Body of pancreas (tissue), 4 donors: ENCODE measurements around the gene SUGCT. TPM values are rescaled to one million over a fixed set of nuclear protein-coding genes. Genes with fewer than 3 reads are reported as not detected.

Source experiments
- ATAC-seq: fragments of 150-250 bp; one replicate; pipeline ENCODE4 v1.9.1; 2016
- DNase-seq, 4 donors: peaks; one replicate each; pipeline ENCODE4 v3.0.0-alpha.2; 2019
- H3K27ac ChIP-seq, 4 donors: fragments of 200-600 bp; sonication (generic); 1 replicate in 3 of 4; 2 replicates in 1 of 4; pipeline versions ENCODE4 v1.5.1 to v1.6.1; 2016 to 2019; ENCODE audit warnings: mild to moderate bottlenecking in 1 of 4, mixed read lengths in 1 of 4, moderate library complexity in 1 of 4
- H3K27me3 ChIP-seq, 2 donors: fragments of 200-600 bp; sonication (generic); one replicate each; pipeline ENCODE4 v1.6.0; 2016; ENCODE audit warnings: mild to moderate bottlenecking in 1 of 2
- H3K36me3 ChIP-seq, 2 donors: fragments of 200-600 bp; sonication (generic); replicated peaks in 1 of 2; 2 replicates each; pipeline ENCODE4 v1.5.1; 2016; ENCODE audit warnings: low read depth in 2 of 2; ENCODE audit not compliant: insufficient read depth in 1 of 2
- H3K4me1 ChIP-seq: fragments of 200-600 bp; sonication (generic); one replicate; pipeline ENCODE4 v1.6.0; 2016
- H3K4me3 ChIP-seq, 2 donors: fragments of 200-600 bp; sonication (generic); 1 replicate in 1 of 2; 2 replicates in 1 of 2; pipeline ENCODE4 v1.5.1; 2016 to 2019
- H3K9me3 ChIP-seq, 3 donors: fragments of 200-600 bp; sonication (generic); 1 replicate in 2 of 3; 2 replicates in 1 of 3; pipeline ENCODE4 v1.5.1; 2016
- CTCF ChIP-seq, 7 experiments: fragments of 450-650 bp in 4 of 7; fragments of 200-600 bp in 3 of 7; sonication (generic) in 3 of 7; IDR thresholded peaks; one replicate each; pipeline ENCODE4 v1.5.1; 2016 to 2019; ENCODE audit warnings: antibody characterized with exemption in 7 of 7
- POLR2A ChIP-seq, 3 donors: fragments of 450-650 bp; IDR thresholded peaks; one replicate each; pipeline ENCODE4 v1.6.1; 2016; ENCODE audit warnings: antibody characterized with exemption in 3 of 3, mild to moderate bottlenecking in 2 of 3
- WGBS, 2 donors: methylation state at CpG; one replicate each; pipeline ENCODE4 v1.1.5; 2017; 5-methylcytosine and 5-hydroxymethylcytosine counted together
- intact Hi-C: fragments of 100-400 bp; cut with DNase I; formaldehyde crosslinking; loops from one replicate; pipeline ENCODE4 v1.15.1; 2023
- total RNA-seq, 2 donors: library from RNA; depleted of rRNA; stranded (reverse); fragments of >200 nt; gene quantifications; one replicate each; pipeline ENCODE4 v1.1.0, GENCODE V29; 2016

SUGCT gene
- total RNA-seq, 2 donors from 2014 or later = 0.78 to 1.3 TPM

- Histone ChIP-seq H3K9me3 (no peaks in the 10 kb centered on the region), H3K4me3 (no peak overlapping the region), H3K27me3 (no peaks in the 10 kb centered on the region), H3K36me3 (no peaks in the 10 kb centered on the region), H3K4me1 (no peaks in the 10 kb centered on the region), H3K27ac (no peak overlapping the region)
- intact Hi-C loops = no loop called here
- no peak for ATAC-seq
- TF ChIP-seq CTCF (IDR thresholded peaks at IDR 0.05) (no peak), POLR2A (IDR thresholded peaks at IDR 0.05) (no peak)
- 88 to 100% methylated on average over 1 of the region's 1 CpG for WGBS, 2 donors
- no peak for DNase-seq
Observed at GRCh38 chr7:40418448-40418847, 283.6 kb downstream of the SUGCT start.

- H3K27ac ChIP-seq = no peak overlapping the region
- H3K4me3 ChIP-seq = no peak overlapping the region
- H3K27me3 ChIP-seq = no peaks in the 10 kb centered on the region
- no peak for ATAC-seq
- no peak for TF ChIP-seq CTCF (IDR thresholded peaks at IDR 0.05)
- no peak for TF ChIP-seq POLR2A (IDR thresholded peaks at IDR 0.05)
- intact Hi-C loops = no loop called here
- no peaks in the 10 kb centered on the region for H3K36me3 ChIP-seq
- WGBS, 2 donors = 79 to 91% methylated on average over 3 of the region's 3 CpGs
- no peak for DNase-seq
- H3K4me1 ChIP-seq = no peaks in the 10 kb centered on the region
- H3K9me3 ChIP-seq = no peaks in the 10 kb centered on the region
Observed at GRCh38 chr7:40418983-40419382, 284.2 kb downstream of the SUGCT start.

- TF ChIP-seq POLR2A (IDR thresholded peaks at IDR 0.05) = no peak
- TF ChIP-seq CTCF (IDR thresholded peaks at IDR 0.05) = no peak
- H3K27ac ChIP-seq = no peak overlapping the region
- DNase-seq (peak in 1 of 4 donors; percentile 2), ATAC-seq (no peak)
- no peaks in the 10 kb centered on the region for H3K27me3 ChIP-seq
- WGBS, 2 donors = 0% methylated on average over 1 of the region's 1 CpG; no CpG with 5 or more reads in 1 of the 2 donors
- intact Hi-C loops = no loop called here
- no peaks in the 10 kb centered on the region for H3K4me1 ChIP-seq
- H3K9me3 ChIP-seq = no peaks in the 10 kb centered on the region
- H3K36me3 ChIP-seq = no peaks in the 10 kb centered on the region
- H3K4me3 ChIP-seq = no peak overlapping the region
Observed at GRCh38 chr7:40419806-40420205, 285.0 kb downstream of the SUGCT start.

GRCh38 chr7:40421433-40421832, 286.6 kb downstream of the SUGCT start:
- no peaks in the 10 kb centered on the region for H3K4me1 ChIP-seq
- ATAC-seq (no peak), DNase-seq (no peak)
- H3K36me3 ChIP-seq = no peaks in the 10 kb centered on the region
- intact Hi-C loops = no loop called here
- no peaks in the 10 kb centered on the region for H3K9me3 ChIP-seq
- H3K4me3 ChIP-seq = no peak overlapping the region
- H3K27ac ChIP-seq = no peak overlapping the region
- H3K27me3 ChIP-seq = no peaks in the 10 kb centered on the region
- 93 to 94% methylated on average over 1 of the region's 1 CpG for WGBS, 2 donors
- TF ChIP-seq CTCF (IDR thresholded peaks at IDR 0.05) = no peak
- TF ChIP-seq POLR2A (IDR thresholded peaks at IDR 0.05) = no peak

- intact Hi-C loops = no loop called here
- ATAC-seq = no peak
- Histone ChIP-seq H3K4me3 (no peak overlapping the region), H3K27me3 (no peaks in the 10 kb centered on the region), H3K9me3 (no peaks in the 10 kb centered on the region), H3K4me1 (no peaks in the 10 kb centered on the region), H3K27ac (no peak overlapping the region), H3K36me3 (no peaks in the 10 kb centered on the region)
- WGBS, 2 donors = 65 to 92% methylated on average over 2 of the region's 2 CpGs
- no peak for DNase-seq
- TF ChIP-seq POLR2A (IDR thresholded peaks at IDR 0.05) (no peak), CTCF (IDR thresholded peaks at IDR 0.05) (no peak)
Observed at GRCh38 chr7:40425696-40426095, 290.9 kb downstream of the SUGCT start.
